Measurements from ENCODE around the gene MICB. TPM values are rescaled to one million over a fixed set of nuclear protein-coding genes. Genes with fewer than 3 reads are reported as not detected.

The MICB gene
- total and polyA plus RNA-seq, 4 donors: 0.19 to 4.9 (median 1.2) TPM

- TF ChIP-seq CTCF (IDR thresholded peaks at IDR 0.05; ENCODE audit: low read depth, low read length, missing input control) (no peak), JUND (IDR thresholded peaks at IDR 0.05) (no peak), FOXA1 (IDR thresholded peaks at IDR 0.05) (no peak), GABPA (IDR thresholded peaks at IDR 0.05 in 1 of 2, conservative IDR thresholded peaks at IDR 0.05 in 1 of 2) (no peak), NR2F2 (IDR thresholded peaks at IDR 0.05) (no peak)
Measured at GRCh38 chr6:31510007-31510406, 12.1 kb downstream of the MICB start (continued).

DNA sequence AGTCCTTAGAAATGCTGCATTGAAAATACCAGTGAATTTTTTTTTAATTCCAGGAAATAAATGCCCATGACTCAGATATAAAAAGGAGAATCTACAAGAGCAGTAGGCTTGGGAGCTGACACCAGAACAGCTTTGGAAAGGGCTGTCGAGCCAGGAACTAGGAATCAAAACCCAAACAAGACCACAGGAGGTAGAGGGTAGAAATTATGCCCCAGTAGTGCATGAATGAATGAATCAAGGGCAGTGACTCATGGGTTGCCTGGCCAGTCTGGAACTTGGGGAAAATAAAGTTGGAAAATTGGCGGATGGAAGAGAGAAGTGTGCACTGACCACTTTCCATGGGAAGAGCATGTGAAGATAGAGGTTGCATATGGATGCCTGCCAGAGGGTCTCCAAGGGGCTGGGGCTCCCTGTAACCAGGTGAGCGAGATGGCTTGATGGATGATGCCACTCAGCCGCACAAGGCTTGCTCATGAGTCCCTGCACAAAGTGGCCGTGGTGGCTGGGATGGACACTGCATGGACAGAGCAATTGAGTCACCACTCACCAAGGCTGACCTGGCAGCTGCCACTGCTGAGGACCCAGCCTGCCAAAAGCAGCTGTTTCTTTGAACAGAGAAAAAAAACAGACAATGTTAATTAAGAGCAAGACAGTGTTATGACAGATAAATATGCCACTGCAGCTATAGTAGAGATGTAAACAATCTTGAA, 15.7 kb downstream of the MICB start:
- TF ChIP-seq TAF1 (conservative IDR thresholded peaks at IDR 0.05) (no peak), NR2F2 (IDR thresholded peaks at IDR 0.05) (no peak), RXRA (IDR thresholded peaks at IDR 0.05) (no peak), JUND (IDR thresholded peaks at IDR 0.05) (no peak), GABPA (IDR thresholded peaks at IDR 0.05 in 1 of 2, conservative IDR thresholded peaks at IDR 0.05 in 1 of 2) (no peak), HNF4G (IDR thresholded peaks at IDR 0.05) (no peak), ATF3 (IDR thresholded peaks at IDR 0.05) (no peak), RAD21 (IDR thresholded peaks at IDR 0.05) (no peak), FOXA1 (IDR thresholded peaks at IDR 0.05) (no peak), FOXA2 (IDR thresholded peaks at IDR 0.05) (no peak), HNF4A (conservative IDR thresholded peaks at IDR 0.05) (no peak), CTCF (IDR thresholded peaks at IDR 0.05; ENCODE audit: low read depth, low read length, missing input control) (no peak)
- TF ChIP-seq, protein P1, sequence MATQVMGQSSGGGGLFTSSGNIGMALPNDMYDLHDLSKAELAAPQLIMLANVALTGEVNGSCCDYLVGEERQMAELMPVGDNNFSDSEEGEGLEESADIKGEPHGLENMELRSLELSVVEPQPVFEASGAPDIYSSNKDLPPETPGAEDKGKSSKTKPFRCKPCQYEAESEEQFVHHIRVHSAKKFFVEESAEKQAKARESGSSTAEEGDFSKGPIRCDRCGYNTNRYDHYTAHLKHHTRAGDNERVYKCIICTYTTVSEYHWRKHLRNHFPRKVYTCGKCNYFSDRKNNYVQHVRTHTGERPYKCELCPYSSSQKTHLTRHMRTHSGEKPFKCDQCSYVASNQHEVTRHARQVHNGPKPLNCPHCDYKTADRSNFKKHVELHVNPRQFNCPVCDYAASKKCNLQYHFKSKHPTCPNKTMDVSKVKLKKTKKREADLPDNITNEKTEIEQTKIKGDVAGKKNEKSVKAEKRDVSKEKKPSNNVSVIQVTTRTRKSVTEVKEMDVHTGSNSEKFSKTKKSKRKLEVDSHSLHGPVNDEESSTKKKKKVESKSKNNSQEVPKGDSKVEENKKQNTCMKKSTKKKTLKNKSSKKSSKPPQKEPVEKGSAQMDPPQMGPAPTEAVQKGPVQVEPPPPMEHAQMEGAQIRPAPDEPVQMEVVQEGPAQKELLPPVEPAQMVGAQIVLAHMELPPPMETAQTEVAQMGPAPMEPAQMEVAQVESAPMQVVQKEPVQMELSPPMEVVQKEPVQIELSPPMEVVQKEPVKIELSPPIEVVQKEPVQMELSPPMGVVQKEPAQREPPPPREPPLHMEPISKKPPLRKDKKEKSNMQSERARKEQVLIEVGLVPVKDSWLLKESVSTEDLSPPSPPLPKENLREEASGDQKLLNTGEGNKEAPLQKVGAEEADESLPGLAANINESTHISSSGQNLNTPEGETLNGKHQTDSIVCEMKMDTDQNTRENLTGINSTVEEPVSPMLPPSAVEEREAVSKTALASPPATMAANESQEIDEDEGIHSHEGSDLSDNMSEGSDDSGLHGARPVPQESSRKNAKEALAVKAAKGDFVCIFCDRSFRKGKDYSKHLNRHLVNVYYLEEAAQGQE (IDR thresholded peaks at IDR 0.05): no peak

More for the DNA sequence above, 15.7 kb downstream of the MICB start:
- no peaks in the 10 kb centered on the region for H3K27me3 ChIP-seq (ENCODE audit: control insufficient read depth in 4 of 4, insufficient read depth in 4 of 4, low read length in 3 of 4)
- no peak overlapping the region for H3K9ac ChIP-seq (ENCODE audit: low read depth in 1 of 2, low read length in 2 of 2)
- no peak overlapping the region for H3K4me3 ChIP-seq (ENCODE audit: low read depth in 1 of 3, low read length in 3 of 3)
- H3K36me3 ChIP-seq (ENCODE audit: control insufficient read depth in 4 of 4, insufficient read depth in 3 of 4, low read depth in 1 of 4, low read length in 3 of 4): no peaks in the 10 kb centered on the region
- H3K27ac ChIP-seq (ENCODE audit: low read depth in 1 of 2, low read length in 2 of 2): no peak overlapping the region
- DNase-seq (ENCODE audit: low spot score): no peak
- no peaks in the 10 kb centered on the region for H3K9me3 ChIP-seq (ENCODE audit: control insufficient read depth in 4 of 4, low read length in 3 of 4)
- H3K4me1 ChIP-seq (ENCODE audit: control insufficient read depth in 4 of 4, insufficient read depth in 4 of 4, low read length in 3 of 4): no peaks in the 10 kb centered on the region
- 68% methylated on average over 5 of the region's 5 CpGs for WGBS
